Tibial nerve (tissue), 4 donors: ENCODE measurements around the gene FAM151B.

Source experiments
- EP300 ChIP-seq, 2 donors: sonication (generic); formaldehyde crosslinking; IDR thresholded peaks; one replicate each; pipeline ENCODE4 v1.6.1; 2017; ENCODE audit warnings: antibody characterized with exemption in 2 of 2, mild to moderate bottlenecking in 1 of 2
- POLR2A ChIP-seq, 2 donors: fragments of 450-650 bp; IDR thresholded peaks; one replicate each; pipeline ENCODE4 v1.6.1; 2017; ENCODE audit warnings: antibody characterized with exemption in 2 of 2, mild to moderate bottlenecking in 2 of 2, moderate library complexity in 2 of 2
- TF ChIP-seq, protein P1 (sequence below), 5 experiments: fragments of 200-600 bp in 3 of 5; fragments of 450-650 bp in 2 of 5; sonication (generic) in 3 of 5; IDR thresholded peaks; one replicate each; pipeline ENCODE4 v1.5.1; 2016 to 2019; ENCODE audit warnings: antibody characterized with exemption in 5 of 5, mild to moderate bottlenecking in 3 of 5, moderate library complexity in 2 of 5

DNA sequence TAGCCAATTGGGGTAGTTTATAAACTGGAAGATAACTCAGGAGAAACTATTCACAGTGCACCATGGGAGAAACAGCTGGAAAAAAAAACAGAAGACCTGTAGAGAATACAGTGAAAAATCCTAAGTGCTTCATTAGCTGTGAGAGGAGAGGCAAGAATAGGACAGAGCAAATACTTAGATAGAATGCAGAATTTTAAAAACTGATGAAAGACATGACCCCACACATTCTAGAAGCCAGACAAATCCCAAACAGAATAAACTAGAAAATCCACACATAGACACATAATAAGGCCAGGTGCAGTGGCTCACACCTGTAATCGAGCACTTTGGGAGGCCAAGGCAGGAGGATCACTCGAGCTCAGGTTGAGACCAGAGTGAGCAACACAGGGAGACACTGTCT lies 7.5 kb upstream of the FAM151B start:
- TF ChIP-seq EP300 (IDR thresholded peaks at IDR 0.05) (no peak), POLR2A (IDR thresholded peaks at IDR 0.05) (no peak)
- TF ChIP-seq, protein P1, sequence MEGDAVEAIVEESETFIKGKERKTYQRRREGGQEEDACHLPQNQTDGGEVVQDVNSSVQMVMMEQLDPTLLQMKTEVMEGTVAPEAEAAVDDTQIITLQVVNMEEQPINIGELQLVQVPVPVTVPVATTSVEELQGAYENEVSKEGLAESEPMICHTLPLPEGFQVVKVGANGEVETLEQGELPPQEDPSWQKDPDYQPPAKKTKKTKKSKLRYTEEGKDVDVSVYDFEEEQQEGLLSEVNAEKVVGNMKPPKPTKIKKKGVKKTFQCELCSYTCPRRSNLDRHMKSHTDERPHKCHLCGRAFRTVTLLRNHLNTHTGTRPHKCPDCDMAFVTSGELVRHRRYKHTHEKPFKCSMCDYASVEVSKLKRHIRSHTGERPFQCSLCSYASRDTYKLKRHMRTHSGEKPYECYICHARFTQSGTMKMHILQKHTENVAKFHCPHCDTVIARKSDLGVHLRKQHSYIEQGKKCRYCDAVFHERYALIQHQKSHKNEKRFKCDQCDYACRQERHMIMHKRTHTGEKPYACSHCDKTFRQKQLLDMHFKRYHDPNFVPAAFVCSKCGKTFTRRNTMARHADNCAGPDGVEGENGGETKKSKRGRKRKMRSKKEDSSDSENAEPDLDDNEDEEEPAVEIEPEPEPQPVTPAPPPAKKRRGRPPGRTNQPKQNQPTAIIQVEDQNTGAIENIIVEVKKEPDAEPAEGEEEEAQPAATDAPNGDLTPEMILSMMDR (IDR thresholded peaks at IDR 0.05) = no peak
